HepG2 (cell line): ENCODE results near the gene CPS1. TPM values are rescaled to one million over a fixed set of nuclear protein-coding genes. Genes with fewer than 3 reads are reported as not detected.

Source experiments
- BCL3 ChIP-seq: sonication (generic); formaldehyde crosslinking; IDR thresholded peaks from 2 replicates; pipeline ENCODE4 v1.5.1; 2020; ENCODE audit warnings: mild to moderate bottlenecking, missing genetic modification reagents, moderate library complexity
- CBFB ChIP-seq: sonication (generic); formaldehyde crosslinking; IDR thresholded peaks from 2 replicates; pipeline ENCODE4 v1.4.0; 2020; ENCODE audit warnings: missing genetic modification reagents
- FOXA1 ChIP-seq, 2 experiments: fragments of 450-650 bp in 1 of 2; sonication (generic) in 1 of 2; formaldehyde crosslinking in 1 of 2; IDR thresholded peaks; 2 replicates each; pipeline versions ENCODE4 v1.4.0 to v1.6.1; 2016 to 2020; ENCODE audit warnings: missing genetic modification reagents in 1 of 2
- FOXJ3 ChIP-seq: sonication (generic); formaldehyde crosslinking; IDR thresholded peaks from 2 replicates; pipeline ENCODE4 v1.4.0; 2020; ENCODE audit warnings: missing genetic modification reagents, mild to moderate bottlenecking, borderline replicate concordance
- KLF16 ChIP-seq, 2 experiments: sonication (generic) in 1 of 2; formaldehyde crosslinking in 1 of 2; IDR thresholded peaks; 2 replicates each; pipeline versions ENCODE4 v1.6.1 to v1.8.0; 2016 to 2023; ENCODE audit warnings: missing genetic modification reagents in 2 of 2, missing compliant biosample characterization in 1 of 2
- MAFK ChIP-seq, 2 experiments: IDR thresholded peaks in 1 of 2; conservative IDR thresholded peaks in 1 of 2; 2 replicates each; pipeline ENCODE4 v1.6.1; 2011; ENCODE audit warnings: improper control_type of control experiment in 2 of 2, low read length in 2 of 2
- MTF2 ChIP-seq: sonication (generic); formaldehyde crosslinking; IDR thresholded peaks from 2 replicates; pipeline ENCODE4 v1.5.0; 2020; ENCODE audit warnings: missing genetic modification reagents, borderline replicate concordance
- MXD4 ChIP-seq: IDR thresholded peaks from 2 replicates; pipeline ENCODE4 v1.6.1; 2016; ENCODE audit warnings: mild to moderate bottlenecking, missing biosample characterization, missing genetic modification reagents
- NRL ChIP-seq: sonication (generic); formaldehyde crosslinking; IDR thresholded peaks from 2 replicates; pipeline ENCODE4 v1.5.0; 2020; ENCODE audit warnings: missing genetic modification reagents, mild to moderate bottlenecking, moderate library complexity, borderline replicate concordance
- PAF1 ChIP-seq: IDR thresholded peaks from 2 replicates; pipeline ENCODE4 v1.6.1; 2016; ENCODE audit warnings: missing genetic modification reagents, missing compliant biosample characterization
- RBFOX2 ChIP-seq: fragments of 200-400 bp; formaldehyde crosslinking; IDR thresholded peaks from 2 replicates; pipeline ENCODE4 v1.6.1; 2017; ENCODE audit warnings: low read depth, mild to moderate bottlenecking, low read length
- RFX5 ChIP-seq: IDR thresholded peaks from 2 replicates; pipeline ENCODE4 v1.6.1; 2011; ENCODE audit warnings: low read depth, low read length, improper control_type of control experiment
- SALL2 ChIP-seq: sonication (generic); formaldehyde crosslinking; IDR thresholded peaks from 2 replicates; pipeline ENCODE4 v1.8.1; 2023; ENCODE audit warnings: mild to moderate bottlenecking, missing genetic modification reagents, inconsistent platforms
- SIX1 ChIP-seq: sonication (generic); formaldehyde crosslinking; IDR thresholded peaks from 2 replicates; pipeline ENCODE4 v1.4.0; 2020; ENCODE audit warnings: missing genetic modification reagents, borderline replicate concordance
- SOX13 ChIP-seq, 3 experiments: fragments of 450-650 bp in 1 of 3; sonication (generic) in 1 of 3; formaldehyde crosslinking in 1 of 3; IDR thresholded peaks in 2 of 3; conservative IDR thresholded peaks in 1 of 3; 2 replicates each; pipeline versions ENCODE4 v1.5.0 to v1.6.1; 2016 to 2020; ENCODE audit warnings: antibody characterized with exemption in 1 of 3, mild to moderate bottlenecking in 1 of 3, missing compliant biosample characterization in 1 of 3, missing genetic modification reagents in 1 of 3, moderate library complexity in 1 of 3
- SRSF1 ChIP-seq: fragments of 200-400 bp; formaldehyde crosslinking; optimal IDR thresholded peaks from 2 replicates; pipeline ENCODE3; 2017; ENCODE audit warnings: mild to moderate bottlenecking, low read depth, low read length, moderate library complexity
- TIGD3 ChIP-seq: sonication (generic); formaldehyde crosslinking; IDR thresholded peaks from 2 replicates; pipeline ENCODE4 v1.5.1; 2020; ENCODE audit warnings: mild to moderate bottlenecking, missing genetic modification reagents, borderline replicate concordance
- WIZ ChIP-seq: sonication (generic); formaldehyde crosslinking; IDR thresholded peaks from 2 replicates; pipeline ENCODE4 v1.5.1; 2020; ENCODE audit warnings: mild to moderate bottlenecking, missing genetic modification reagents
- ZFP36 ChIP-seq: fragments of 150-350 bp; IDR thresholded peaks from 2 replicates; pipeline ENCODE4 v1.6.1; 2018; ENCODE audit warnings: borderline replicate concordance, low read length, low read depth; ENCODE audit not compliant: partially characterized antibody
- ZNF10 ChIP-seq: sonication (generic); formaldehyde crosslinking; IDR thresholded peaks from 2 replicates; pipeline ENCODE4 v1.4.0; 2020; ENCODE audit warnings: mild to moderate bottlenecking, low read depth, missing genetic modification reagents, borderline replicate concordance
- ZNF138 ChIP-seq: sonication (generic); formaldehyde crosslinking; IDR thresholded peaks from 2 replicates; pipeline ENCODE4 v1.5.0; 2020; ENCODE audit warnings: mild to moderate bottlenecking, low read depth, missing genetic modification reagents
- ZNF337 ChIP-seq: sonication (generic); formaldehyde crosslinking; IDR thresholded peaks from 2 replicates; pipeline ENCODE4 v1.5.1; 2020; ENCODE audit warnings: missing genetic modification reagents, low read depth, mild to moderate bottlenecking, borderline replicate concordance
- ZNF775 ChIP-seq: sonication (generic); formaldehyde crosslinking; IDR thresholded peaks from 2 replicates; pipeline ENCODE4 v1.4.0; 2020; ENCODE audit warnings: missing genetic modification reagents, mild to moderate bottlenecking, moderate library complexity, borderline replicate concordance
- polyA plus RNA-seq, 8 experiments: library from polyadenylated mRNA; depleted of rRNA in 3 of 8; stranded (reverse) in 7 of 8; unstranded in 1 of 8; fragments of >200 nt; fragmentation: Illumina TruSeq in 4 of 8; extraction: Trizol in 4 of 8; gene quantifications; 2 replicates each; pipeline versions ENCODE4 v1.2.1 to v1.2.3, GENCODE V29; 2011 to 2016; ENCODE audit warnings: low read depth in 4 of 8, missing spikeins in 1 of 8, mixed read lengths in 1 of 8; ENCODE audit not compliant: insufficient read depth in 1 of 8
- total RNA-seq, 5 experiments: library from RNA; depleted of rRNA; stranded (reverse); fragments of >200 nt; fragmentation: Illumina TruSeq; extraction: Trizol; gene quantifications; 2 replicates each; pipeline ENCODE4 v1.2.3, GENCODE V29; 2016; ENCODE audit warnings: low read depth in 1 of 5
- TF ChIP-seq, protein P1 (sequence below): fragments of 450-650 bp; IDR thresholded peaks from 2 replicates; pipeline ENCODE4 v1.6.1; 2016
- TF ChIP-seq, protein P2 (sequence below): IDR thresholded peaks from 2 replicates; pipeline ENCODE4 v1.6.1; 2016; ENCODE audit warnings: mild to moderate bottlenecking, missing biosample characterization, missing genetic modification reagents
- TF ChIP-seq, protein P3 (sequence below): sonication (generic); formaldehyde crosslinking; IDR thresholded peaks from 2 replicates; pipeline ENCODE4 v1.4.0; 2020; ENCODE audit warnings: missing genetic modification reagents

CPS1 gene
- total and polyA plus RNA-seq, 2 of the 13 experiments (the other 11 are each of a cell fraction or from before 2014, with no cell fraction given), result 24.4 to 51.7 TPM

DNA sequence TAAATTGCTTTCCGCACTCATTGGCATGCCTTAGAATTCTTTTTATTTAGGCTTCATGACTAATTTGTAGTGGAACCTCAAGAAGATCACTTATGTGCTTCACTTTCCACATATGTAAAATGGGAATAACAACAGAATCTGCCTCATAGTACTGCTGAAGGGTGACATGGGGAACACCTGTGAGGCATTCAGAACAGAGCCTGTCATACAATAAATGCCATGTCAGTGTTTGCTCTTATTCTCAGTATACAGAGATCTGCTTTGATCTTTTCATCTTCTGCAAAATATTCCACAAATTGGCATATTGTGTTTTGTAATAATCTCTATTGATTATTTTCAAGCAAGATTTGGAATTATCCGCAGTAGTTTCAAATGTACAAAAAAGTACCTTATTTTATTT is 17.4 kb upstream of the CPS1 start (continued):
- TF ChIP-seq ZFP36 (no peak), CBFB (CRISPR knock-in tag) (no peak), TIGD3 (CRISPR knock-in tag) (no peak), FOXA1 (IDR thresholded peaks at IDR 0.05) (no peak), FOXA1 (CRISPR knock-in tag; IDR thresholded peaks at IDR 0.05) (peak; percentile 8; the same call in 1 of the 2 replicates), KLF16 (CRISPR knock-in tag; IDR thresholded peaks at IDR 0.05) (no peak), SIX1 (CRISPR knock-in tag) (0 out of 2 replicates have a peak, but pooled peaks have one; percentile 13), SALL2 (CRISPR knock-in tag) (no peak), MAFK (conservative IDR thresholded peaks at IDR 0.05 in 1 of 2, IDR thresholded peaks at IDR 0.05 in 1 of 2; ENCODE audit: low read length in 2 of 2) (peak; percentile 77 to 83), PAF1 (CRISPR knock-in tag) (no peak), WIZ (CRISPR knock-in tag) (no peak), RFX5 (no peak), NRL (CRISPR knock-in tag) (no peak), ZNF138 (CRISPR knock-in tag) (no peak), ZNF775 (CRISPR knock-in tag) (no peak), ZNF10 (CRISPR knock-in tag) (no peak), FOXJ3 (CRISPR knock-in tag) (no peak), RBFOX2 (no peak), MXD4 (CRISPR knock-in tag) (no peak), SOX13 (IDR thresholded peaks at IDR 0.05) (no peak), SOX13 (CRISPR knock-in tag; conservative IDR thresholded peaks at IDR 0.05 in 1 of 2, IDR thresholded peaks at IDR 0.05 in 1 of 2) (peak in 1 of 2 experiments; percentile 57; a peak in 2 of 4 replicates), BCL3 (CRISPR knock-in tag) (no peak), ZNF337 (no peak), SRSF1 (no peak), MTF2 (CRISPR knock-in tag) (no peak)
- TF ChIP-seq, protein P1, sequence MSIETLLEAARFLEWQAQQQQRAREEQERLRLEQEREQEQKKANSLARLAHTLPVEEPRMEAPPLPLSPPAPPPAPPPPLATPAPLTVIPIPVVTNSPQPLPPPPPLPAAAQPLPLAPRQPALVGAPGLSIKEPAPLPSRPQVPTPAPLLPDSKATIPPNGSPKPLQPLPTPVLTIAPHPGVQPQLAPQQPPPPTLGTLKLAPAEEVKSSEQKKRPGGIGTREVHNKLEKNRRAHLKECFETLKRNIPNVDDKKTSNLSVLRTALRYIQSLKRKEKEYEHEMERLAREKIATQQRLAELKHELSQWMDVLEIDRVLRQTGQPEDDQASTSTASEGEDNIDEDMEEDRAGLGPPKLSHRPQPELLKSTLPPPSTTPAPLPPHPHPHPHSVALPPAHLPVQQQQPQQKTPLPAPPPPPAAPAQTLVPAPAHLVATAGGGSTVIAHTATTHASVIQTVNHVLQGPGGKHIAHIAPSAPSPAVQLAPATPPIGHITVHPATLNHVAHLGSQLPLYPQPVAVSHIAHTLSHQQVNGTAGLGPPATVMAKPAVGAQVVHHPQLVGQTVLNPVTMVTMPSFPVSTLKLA, result no peak
- TF ChIP-seq, protein P2, sequence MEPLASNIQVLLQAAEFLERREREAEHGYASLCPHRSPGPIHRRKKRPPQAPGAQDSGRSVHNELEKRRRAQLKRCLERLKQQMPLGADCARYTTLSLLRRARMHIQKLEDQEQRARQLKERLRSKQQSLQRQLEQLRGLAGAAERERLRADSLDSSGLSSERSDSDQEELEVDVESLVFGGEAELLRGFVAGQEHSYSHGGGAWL, result no peak
- TF ChIP-seq, protein P3, sequence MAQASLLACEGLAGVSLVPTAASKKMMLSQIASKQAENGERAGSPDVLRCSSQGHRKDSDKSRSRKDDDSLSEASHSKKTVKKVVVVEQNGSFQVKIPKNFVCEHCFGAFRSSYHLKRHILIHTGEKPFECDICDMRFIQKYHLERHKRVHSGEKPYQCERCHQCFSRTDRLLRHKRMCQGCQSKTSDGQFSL (CRISPR knock-in tag), result no peak
